Measurements from ENCODE around the gene C1orf141.
"Not testable (repeated sequence)": the region's sequence is repeated elsewhere in the genome, so short reads cannot be mapped to it uniquely, and the experiment has no call there.

C1orf141 gene

DNA sequence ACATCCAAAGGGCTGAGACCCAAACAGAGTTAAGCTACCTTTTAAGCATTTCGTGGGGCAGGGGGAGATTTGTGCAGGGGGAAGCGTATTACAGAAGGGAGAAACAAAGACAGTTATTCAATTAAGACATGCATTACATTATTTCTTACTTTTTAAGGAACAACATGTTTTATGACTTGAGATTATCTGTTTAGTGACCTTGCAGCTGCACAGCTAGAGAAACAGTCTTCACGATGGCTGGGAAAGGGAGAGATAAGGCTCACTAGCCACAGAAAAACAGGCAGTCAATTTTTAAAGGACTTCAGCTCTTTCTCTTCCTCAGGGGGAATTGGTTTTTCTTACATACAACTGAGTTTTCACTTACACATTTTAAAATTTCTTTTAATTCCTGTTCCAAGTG lies 7.1 kb upstream of the C1orf141 start:
- DNase-seq: not testable (repeated sequence)

DNA sequence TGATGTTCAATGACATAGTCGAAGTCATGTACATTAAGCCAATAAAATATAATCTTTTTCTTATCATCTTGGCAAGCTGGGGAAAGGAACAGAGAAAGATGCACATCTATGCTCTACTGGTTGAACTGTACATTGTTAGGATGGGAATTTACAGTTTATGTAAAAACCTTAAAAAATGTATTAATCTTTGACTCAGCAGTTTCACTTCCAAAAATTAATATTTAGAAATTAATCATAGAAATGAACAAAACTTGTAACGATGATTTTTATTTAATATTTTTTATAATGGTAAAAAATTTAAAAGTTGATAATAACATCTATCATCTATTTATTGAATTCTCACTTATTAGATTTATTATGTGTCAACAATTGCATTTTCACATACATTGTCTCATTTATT lies 5.7 kb upstream of the C1orf141 start:
- DNase-seq: no peak

DNA sequence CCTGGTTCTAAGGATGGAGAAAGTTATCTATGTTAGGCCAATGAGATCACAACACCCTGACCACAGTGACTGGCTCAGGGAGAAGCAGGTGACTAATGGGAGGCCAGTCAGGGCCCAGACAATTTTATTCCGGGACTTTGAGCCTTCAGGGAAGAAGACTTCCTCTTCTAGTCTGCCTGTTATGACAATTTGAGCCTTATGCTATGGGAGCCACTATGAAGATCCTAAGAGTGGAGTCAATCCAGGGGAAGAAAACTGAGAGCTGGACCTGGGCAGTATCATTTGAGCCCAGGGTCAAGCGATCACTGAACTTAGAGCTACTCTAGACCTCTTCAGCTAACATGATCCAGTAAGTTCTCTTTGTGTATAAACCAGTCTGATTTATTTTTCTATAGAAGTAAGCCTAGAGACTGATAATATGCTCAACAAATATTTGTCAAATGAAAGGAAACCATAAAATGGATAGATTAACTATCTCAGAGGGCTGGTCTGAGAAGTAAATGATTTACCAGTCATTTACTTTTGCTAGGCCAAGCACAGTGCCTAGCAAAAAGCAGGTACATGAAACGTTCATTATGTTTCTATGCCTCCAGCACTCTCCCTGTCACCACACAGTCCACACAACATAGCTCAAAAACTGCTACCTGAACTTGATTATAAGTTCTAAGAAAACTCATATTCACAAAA lies 4.2 kb upstream of the C1orf141 start:
- DNase-seq: no peak

DNA sequence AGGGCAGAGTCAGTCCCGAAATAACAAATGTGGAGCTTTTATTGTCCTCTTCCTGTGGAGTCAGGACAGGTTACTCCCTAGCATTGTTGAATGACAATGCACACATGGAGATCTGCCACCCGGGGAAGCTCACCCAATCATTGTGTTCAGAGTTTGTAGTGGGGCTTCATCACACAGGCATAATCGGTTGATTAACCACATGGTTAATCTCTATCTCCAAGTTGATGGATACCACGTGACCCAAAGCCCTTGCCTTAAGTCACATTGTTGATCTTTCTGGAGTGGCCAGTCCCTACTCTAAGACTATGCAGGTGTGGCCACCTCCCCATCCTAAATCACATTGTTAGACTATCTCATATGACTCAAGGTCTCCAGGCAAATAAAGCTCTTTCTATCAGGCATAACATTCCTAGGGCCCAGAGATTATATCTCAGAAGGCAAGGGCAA lies 2.6 kb upstream of the C1orf141 start:
- no peak for DNase-seq

DNA sequence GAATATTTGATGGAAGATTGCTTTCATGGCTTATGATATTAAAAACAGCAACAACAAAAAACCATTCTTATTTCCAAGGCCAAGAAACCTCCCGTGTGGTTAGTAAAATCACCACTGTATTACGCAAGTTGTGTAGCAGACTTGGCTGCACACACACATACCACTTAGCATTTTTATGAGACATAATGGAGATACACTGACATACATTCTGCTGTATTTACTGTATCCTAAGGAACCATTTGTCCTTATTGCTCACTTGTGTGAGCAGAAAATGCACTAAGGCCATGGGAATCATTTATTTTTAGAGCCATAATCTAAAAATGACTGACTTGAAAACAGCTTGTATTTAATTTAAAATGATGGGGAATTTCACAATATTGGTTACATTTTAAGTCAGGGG lies 584 bp upstream of the C1orf141 start:
- no peak for DNase-seq

DNA sequence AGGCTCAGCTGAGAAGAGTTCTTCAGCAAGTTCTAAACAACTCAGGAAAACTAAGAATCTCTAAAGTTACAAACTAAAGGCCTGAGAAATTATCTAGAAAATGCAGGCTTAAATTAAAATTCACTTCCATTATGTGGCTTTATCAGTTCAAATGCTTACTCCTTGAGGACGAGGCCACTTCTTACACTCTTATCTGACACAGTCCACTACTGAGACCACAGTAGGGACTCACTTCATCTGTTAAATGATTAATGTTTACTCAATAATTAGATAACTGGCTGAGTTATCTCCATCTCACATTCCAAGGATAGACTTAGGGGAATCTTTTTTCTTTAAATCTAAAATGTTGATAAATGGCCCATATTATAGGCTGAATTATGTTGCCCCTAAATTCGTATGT lies 1.6 kb downstream of the C1orf141 start:
- DNase-seq: no peak

DNA sequence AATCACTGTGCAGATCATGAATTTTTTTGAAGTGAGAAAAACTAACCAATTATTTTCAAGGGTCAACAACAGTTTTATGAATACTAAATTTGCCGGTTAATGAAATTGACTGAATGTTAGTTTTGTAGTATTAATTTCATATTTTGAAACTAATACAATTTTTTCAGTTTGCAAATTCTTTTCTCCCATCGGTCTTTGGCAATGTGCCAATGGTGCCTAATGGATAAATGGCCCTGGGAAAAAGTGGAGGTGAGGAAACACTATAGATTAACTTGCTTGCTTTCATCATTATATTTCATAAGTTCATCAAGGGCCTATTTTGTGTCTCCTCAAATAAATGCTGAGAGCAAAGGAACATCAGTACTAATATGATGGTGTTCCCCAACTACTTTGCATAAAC lies 4.1 kb downstream of the C1orf141 start:
- DNase-seq: no peak

DNA sequence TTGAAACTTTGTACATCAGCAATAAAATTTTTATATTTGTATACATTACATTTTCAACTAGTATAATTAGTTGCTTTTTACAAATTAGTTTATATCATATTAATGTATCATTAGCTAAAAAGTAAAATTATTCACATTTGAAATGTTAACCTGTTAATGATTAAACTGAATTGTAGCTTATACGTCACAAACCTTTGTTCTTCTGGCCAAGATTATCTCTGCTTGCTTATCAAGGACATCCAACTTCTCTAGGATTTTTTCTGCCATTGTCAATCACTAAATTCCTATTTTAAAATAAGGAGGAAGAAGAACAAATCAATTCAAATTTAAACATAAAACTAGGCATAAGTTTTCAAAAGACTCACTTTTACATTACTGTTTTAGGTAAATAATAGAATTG lies 7.8 kb downstream of the C1orf141 start:
- DNase-seq: no peak

DNA sequence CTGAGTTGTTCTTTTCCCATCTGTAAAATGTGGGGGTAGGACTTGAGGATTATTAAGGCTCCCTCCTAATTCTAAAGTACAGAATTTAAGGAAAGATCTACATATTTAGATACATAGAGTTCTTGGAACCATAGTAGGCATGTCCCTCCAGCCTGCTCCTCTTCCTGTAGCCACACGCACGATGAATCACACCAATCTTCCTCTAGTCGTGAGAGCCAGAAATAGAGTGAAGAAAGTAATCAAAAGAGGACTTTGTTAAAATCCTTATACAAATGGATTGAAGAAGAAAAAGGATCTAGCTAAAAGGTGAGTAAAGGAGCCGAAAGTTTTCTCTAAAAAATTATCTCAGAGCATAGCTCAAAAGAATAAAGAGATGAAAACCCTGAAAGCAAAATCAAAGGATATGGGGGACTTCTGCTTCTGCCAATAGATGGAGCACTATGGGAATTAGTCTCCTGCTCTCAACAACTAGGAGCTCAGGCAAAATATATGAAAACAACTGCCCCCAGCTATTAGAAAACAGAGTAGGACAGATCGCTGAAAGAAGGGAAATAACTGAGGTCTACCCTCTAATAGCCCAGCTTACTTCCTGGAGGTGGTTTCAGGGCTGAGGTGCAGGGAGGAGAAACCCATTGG lies 8.5 kb downstream of the C1orf141 start:
- no peak for DNase-seq

DNA sequence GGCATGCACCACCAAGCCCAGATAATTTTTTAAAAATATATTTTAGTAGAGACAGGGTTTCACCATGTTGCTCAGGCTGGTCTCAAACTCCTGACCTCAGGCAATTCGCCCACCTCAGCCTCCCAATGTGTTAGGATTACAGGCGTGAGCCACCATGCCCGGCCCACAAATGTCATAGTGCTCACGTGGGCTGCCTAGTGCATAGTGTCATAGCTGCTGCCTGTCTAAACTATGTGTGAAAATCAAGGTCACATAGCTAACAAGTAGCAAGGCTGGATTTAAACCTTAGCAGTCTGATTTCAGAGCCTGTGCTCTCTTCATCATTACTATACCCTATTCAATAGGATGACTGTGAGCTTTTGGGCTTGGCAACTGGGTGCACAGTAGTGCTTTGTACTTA lies 10.3 kb downstream of the C1orf141 start:
- no peak for DNase-seq

DNA sequence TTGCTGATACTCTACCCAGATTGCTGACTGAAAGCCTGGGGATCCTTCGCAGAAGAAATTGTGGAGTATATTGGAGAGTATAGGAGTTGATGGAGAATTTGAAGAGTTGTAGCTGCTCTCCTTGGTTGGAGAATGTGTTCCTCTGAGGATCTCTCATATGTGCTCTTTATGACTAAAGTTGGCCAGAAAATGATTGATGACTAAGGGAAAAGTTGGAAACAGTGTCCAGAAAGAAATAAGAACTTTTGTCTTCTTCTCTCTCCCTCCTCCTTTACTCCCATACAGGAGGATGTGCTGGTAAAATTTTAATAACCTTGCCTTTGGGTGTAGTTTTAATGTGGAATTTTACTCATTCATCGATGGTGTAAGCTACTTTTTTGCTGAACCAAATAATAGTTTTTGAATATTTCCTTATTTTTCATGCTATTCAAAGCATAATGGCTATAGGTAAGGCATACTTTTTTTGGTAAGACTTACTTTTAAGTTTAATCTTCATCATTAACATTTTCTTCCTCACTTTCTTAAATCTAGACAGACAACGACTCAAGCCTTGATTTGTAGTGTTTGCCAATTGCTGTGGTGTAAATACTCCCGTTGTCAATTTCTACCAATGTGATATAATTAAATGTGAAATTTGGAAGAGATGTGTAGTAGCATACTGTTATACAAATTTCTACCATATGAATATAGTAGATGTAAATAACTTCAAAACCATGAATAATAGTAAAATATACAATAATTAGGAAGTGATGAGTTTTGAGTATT lies 13.7 kb downstream of the C1orf141 start:
- no peak for DNase-seq

DNA sequence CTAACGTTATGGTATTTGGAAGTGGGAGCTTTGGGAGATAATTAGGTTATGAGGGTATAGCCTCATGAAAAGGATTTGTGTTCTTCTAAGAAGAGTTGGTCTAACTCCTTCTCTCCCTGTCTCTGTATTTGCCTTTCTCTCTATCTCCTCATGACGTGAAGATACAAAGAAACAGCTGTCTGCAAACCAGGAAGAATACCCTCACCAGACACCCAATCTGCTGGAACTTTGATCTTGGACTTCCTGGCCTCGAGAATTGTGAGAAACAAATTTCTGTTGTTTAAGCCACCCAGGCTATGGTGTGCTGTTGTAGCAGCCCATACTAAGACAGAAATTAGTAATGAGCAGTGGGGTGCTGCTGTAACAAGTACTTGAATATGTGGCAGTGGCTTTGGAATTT lies 16.1 kb downstream of the C1orf141 start:
- no peak for DNase-seq

DNA sequence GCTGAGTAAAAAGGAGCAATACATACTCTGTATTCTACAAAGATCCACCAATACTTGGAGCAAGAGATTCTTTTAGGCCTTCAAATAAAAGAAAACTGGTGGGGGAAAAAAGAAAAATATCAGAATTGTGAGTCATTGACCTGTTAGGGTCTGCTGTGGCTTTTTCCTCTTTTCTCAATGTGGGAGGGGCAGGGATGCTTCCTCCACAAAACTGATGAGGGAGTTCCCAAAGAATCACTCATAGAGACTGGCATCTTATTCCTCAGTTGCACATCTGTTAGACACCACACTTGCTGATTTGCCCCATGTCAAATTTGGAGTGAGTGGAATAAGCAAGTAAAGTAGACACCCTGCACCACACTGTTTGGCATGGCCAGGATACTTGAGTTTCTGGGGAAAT lies 16.6 kb downstream of the C1orf141 start:
- DNase-seq: no peak

DNA sequence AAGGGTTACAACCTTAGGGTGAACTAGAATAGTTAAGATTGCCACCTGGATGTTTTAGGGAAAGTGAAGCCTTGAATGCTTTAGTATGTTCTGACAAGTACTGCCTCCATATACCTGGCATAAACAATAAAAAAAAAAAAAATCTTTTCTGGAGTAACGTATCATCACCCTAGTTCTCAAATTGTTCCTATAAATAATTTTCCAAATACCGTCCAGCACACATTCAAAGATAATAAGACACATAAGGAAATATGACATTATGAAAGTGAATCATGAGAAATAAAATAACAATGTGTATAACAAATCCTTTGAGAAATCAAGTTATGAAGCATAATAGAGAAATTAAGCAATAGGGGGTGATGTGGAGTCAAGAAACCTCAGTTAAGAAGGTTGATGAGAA lies 20.6 kb downstream of the C1orf141 start:
- DNase-seq: no peak

DNA sequence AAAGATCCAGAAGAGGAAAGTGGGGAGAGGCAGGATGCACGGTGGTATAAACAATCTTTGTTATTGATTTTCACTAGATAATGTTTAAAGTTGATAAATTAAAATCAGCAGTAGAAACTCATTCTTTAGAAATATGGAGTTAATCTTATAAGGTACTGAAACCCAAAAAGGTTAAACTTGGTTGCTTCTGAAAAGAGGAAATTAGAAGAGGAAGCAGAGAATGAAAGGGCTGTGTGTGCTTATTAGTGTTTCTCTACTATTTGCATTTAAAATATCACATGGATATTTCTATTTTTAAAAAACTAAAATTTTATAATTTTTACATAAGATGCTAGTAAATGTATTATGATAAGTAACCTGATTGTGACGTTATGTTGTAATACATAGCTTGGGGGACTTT lies 24.4 kb downstream of the C1orf141 start:
- DNase-seq: no peak

DNA sequence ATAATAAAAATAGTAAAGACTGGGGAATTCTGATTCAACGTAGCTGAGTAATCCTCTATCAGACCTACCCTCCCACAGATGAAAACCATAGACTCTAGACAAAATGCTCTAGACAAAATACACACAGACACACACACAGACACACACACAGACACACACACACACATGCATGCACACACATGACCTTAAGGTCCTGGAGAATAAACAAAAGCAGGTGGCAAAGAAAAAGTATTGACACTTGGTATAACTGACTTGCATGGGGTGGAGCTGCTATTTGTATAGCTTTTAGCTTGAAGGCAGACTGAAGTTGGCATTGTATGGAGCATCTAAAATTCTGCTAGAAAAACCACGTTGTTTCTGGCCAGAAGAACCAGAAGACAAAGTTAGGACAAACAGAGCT lies 29.3 kb downstream of the C1orf141 start:
- DNase-seq: no peak

DNA sequence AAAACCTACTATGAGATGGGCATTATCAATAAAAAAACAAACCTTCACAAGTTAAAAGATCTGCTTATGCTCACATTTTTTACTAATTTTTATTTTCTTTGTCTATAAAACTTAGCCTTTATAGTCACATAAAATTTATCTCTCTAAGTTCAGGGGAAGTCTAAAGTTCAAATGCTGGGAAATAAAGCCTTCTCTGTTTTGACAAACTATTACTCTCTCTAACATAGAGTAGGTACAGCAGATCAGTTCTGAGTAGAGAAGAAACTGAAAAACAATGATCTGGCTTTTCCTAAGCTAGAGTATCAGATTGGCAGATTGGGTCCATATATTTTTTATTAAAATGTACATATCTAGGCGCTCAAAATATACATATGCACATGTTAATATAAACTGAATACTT lies 31.2 kb downstream of the C1orf141 start:
- no peak for DNase-seq

DNA sequence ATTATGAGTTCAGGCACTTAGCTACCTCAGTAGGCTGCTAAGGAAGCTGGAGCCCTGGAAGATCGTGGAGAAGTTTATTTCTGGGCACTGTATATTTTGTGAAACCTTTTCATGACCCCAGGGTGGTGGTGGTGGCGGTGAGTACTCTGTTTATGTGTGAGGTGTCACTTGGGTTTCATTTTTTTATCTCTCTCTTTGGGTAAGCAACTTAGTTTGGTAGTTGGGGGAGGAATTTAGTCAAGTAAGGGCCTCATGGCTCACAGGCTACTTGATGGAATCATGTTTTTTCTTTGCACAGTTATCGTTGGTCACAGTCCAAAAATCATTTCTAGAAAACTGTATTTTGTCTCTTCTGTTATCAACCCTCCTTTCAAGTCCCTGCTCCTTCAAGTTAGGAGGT lies 33.9 kb downstream of the C1orf141 start:
- no peak for DNase-seq

DNA sequence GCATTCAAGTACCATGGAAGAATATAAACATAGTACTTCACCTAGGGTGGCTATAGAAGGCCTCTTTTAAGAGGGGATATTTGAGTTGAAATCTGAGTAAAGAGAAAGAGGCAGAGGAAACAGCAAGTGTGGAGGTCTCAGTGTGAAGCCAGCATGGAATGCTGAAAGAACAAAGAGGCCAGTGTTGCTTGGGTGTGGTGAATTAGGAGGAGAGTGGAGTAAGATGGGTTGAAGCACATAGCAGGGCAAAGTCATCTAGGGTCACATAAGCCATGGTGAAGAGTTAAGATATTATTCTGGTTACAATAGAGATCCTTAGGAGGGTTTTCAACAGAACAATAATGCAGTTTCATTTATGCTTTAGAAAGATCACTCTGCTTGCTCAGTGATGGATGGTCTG lies 37.5 kb downstream of the C1orf141 start:
- DNase-seq: no peak

DNA sequence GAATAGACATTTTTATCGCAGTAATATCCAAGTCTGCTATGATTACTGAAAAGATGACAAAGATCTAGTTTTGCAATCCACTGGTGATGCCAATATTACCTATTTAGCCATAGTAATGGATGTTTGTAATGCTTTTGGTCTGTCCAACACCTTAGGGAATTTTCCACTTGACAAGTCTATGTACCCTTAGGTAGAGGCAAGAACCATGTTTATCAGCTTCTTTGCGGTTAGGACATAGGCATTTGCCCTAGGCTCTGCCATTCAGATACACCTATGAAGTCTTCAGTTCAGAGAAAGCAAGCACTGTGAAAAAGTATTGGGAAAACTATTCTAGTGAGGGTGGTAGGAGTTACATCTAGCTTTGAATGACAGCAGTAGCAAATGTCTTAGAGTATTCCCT lies 40.6 kb downstream of the C1orf141 start:
- no peak for DNase-seq

DNA sequence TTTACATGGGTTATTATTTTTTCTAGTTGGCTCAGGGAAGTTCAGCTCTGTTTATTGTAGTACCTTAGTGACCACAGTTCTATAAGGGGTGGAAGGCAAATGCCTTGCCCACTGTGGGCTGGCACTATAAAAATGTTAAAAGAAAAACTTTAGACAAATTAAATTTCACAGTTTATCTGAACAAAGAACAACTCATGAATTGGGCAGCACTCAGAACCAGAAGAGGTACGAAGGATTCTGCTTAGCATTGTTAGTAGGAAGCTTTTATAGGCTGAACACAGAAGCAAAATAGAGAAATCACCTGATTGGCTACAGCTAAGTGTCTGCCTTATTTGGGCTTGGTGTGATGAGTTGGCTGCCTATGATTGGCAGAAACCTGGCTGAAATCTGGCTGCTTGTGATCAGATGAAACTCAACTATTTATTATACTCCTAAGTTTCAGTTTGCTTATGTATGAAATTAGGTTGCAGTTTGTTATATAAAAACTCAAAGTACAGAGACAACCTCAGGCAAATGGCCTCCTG lies 45.0 kb downstream of the C1orf141 start:
- no peak for DNase-seq

DNA sequence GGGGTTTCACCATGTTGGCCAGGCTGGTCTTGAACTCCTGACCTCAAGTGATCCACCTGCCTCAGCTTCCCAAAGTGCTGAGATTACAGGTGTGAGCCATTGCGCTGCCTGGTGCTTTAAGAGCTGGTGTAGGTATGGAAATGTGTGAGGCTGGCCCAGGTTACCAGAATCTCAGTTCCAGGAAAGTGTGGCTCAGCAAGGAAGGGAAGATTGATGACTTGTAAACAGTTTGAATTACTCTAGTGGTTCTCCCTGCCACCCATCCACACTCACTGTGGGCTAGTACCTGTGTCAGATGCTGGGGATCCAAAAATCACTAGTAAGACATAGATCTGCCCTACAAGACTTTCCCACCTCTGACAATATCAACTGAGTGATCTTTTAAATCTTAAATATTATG lies 46.3 kb downstream of the C1orf141 start:
- DNase-seq: no peak

DNA sequence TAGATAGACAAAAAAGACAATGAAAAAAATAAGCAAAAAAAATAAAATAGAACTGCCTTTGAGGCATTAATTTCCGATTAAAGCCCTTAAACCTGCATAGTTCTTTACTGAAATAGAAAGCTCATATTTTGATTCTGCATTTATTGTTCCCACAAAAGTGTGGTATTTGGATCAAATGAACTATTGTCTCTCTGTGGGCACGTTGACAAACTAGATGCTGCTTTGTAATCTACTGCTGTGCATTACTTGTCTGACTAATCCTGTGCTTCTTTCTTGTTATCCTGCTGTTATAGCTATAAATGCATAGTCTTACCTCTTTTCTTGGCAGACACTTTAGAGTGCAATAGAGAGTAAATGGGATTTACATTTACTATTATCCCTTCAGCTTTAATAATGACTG lies 49.4 kb downstream of the C1orf141 start:
- DNase-seq: no peak

DNA sequence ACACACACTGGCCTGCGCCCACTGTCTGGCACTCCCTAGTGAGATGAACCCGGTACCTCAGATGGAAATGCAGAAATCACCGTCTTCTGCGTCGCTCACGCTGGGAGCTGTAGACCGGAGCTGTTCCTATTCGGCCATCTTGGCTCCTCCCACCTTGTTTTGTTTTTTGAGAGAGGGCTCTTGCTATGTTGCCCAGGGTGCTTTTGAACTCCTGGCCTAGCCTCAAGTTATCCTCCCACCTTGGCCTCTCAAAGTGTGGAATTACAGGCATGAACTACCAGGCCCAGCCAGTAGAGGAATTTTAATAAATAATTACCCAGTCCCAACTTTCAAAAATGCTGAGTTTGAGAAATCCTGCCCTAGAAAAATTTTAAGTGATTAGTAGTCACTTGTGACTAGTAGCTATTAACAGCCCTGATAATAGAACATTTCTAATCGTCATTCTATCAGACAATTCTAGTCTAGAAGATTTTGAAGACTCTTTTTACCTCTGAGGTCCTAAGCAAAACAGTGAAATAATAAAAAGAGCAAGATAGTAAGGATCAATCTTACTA lies 49.9 kb downstream of the C1orf141 start:
- DNase-seq: no peak
